SK-N-SH (cell line): ENCODE measurements around the gene COL4A2. TPM values are rescaled to one million over a fixed set of nuclear protein-coding genes. Genes with fewer than 3 reads are reported as not detected.

ENCODE experiments used
- CTCF ChIA-PET: fragments of 300-600, 350-600 bp; formaldehyde crosslinking; extraction: SDS; loops from one replicate; lab custom pipeline; 2021; lab: Yijun Ruan, JAX
- POLR2A ChIA-PET: fragments of 350-600 bp; sonication (Branson Sonifier 250); formaldehyde crosslinking; extraction: SDS; loops from one replicate; lab custom pipeline; 2020; ENCODE audit warnings: antibody characterized with exemption, inconsistent platforms; lab: Yijun Ruan, JAX
- DNase-seq: peaks from one replicate; pipeline ENCODE4 v3.0.0; 2012
- H2AFZ ChIP-seq: fragments of 200-600 bp; sonication (generic); 2 replicates; pipeline ENCODE4 v1.8.1; 2016; ENCODE audit warnings: antibody characterized with exemption, mild to moderate bottlenecking, low read depth
- H3F3A ChIP-seq: fragments of 200-600 bp; sonication (generic); replicated peaks from 2 replicates; pipeline ENCODE3; 2016; ENCODE audit warnings: antibody characterized with exemption, mild to moderate bottlenecking; ENCODE audit not compliant: insufficient read depth
- H3K27ac ChIP-seq, 2 experiments: fragments of 200-500 bp in 1 of 2; fragments of 200-600 bp in 1 of 2; sonication (Bioruptor generic) in 1 of 2; sonication (generic), shearing (Covaris generic) in 1 of 2; 2 replicates each; pipeline versions ENCODE4 v1.5.1 to v1.6.1; 2014 to 2016; ENCODE audit warnings: low read depth in 2 of 2, inconsistent platforms in 1 of 2, low read length in 1 of 2, mild to moderate bottlenecking in 1 of 2, mixed read lengths in 1 of 2
- H3K27me3 ChIP-seq: fragments of 200-600 bp; sonication (generic), shearing (Covaris generic); 2 replicates; pipeline ENCODE4 v1.6.1; 2016; ENCODE audit warnings: mixed run types; ENCODE audit not compliant: insufficient read depth
- H3K36me3 ChIP-seq, 2 experiments: fragments of 200-500 bp in 1 of 2; fragments of 200-600 bp in 1 of 2; sonication (Bioruptor generic) in 1 of 2; sonication (generic) in 1 of 2; replicated peaks in 1 of 2; 2 replicates each; pipeline versions ENCODE3 to v1.5.1; 2014 to 2016; ENCODE audit warnings: low read length in 1 of 2, mild to moderate bottlenecking in 1 of 2; ENCODE audit not compliant: insufficient read depth in 2 of 2, control insufficient read depth in 1 of 2
- H3K4me1 ChIP-seq, 2 experiments: fragments of 200-500 bp in 1 of 2; fragments of 200-600 bp in 1 of 2; sonication (Bioruptor generic) in 1 of 2; sonication (generic), shearing (Covaris generic) in 1 of 2; 2 replicates each; pipeline versions ENCODE4 v1.5.1 to v1.6.1; 2014 to 2016; ENCODE audit warnings: low read depth in 1 of 2, low read length in 1 of 2, mixed run types in 1 of 2; ENCODE audit not compliant: insufficient read depth in 2 of 2, control insufficient read depth in 1 of 2
- H3K4me2 ChIP-seq: fragments of 200-600 bp; sonication (generic), shearing (Covaris generic); 2 replicates; pipeline ENCODE4 v1.6.1; 2017; ENCODE audit warnings: mixed run types
- H3K4me3 ChIP-seq, 2 experiments: fragments of 200-500 bp in 1 of 2; fragments of 200-600 bp in 1 of 2; sonication (Bioruptor generic) in 1 of 2; sonication (generic), shearing (Covaris generic) in 1 of 2; 2 replicates each; pipeline versions ENCODE4 v1.5.1 to v1.8.1; 2014 to 2016; ENCODE audit warnings: low read depth in 2 of 2, inconsistent platforms in 1 of 2, low read length in 1 of 2, mild to moderate bottlenecking in 1 of 2, mixed read lengths in 1 of 2, moderate library complexity in 1 of 2
- H3K79me2 ChIP-seq: fragments of 200-600 bp; sonication (generic); 2 replicates; pipeline ENCODE4 v1.8.1; 2017; ENCODE audit warnings: mild to moderate bottlenecking; ENCODE audit not compliant: insufficient read depth
- H3K9ac ChIP-seq: fragments of 200-600 bp; sonication (generic); 2 replicates; pipeline ENCODE4 v1.6.1; 2017; ENCODE audit warnings: mixed run types
- H3K9me2 ChIP-seq: fragments of 200-600 bp; sonication (generic); 2 replicates; pipeline ENCODE4 v1.6.1; 2017; ENCODE audit warnings: mixed run types
- H3K9me3 ChIP-seq: fragments of 200-600 bp; sonication (generic); 2 replicates; pipeline ENCODE4 v1.6.1; 2017; ENCODE audit warnings: mixed run types, mild to moderate bottlenecking, moderate library complexity
- H4K20me1 ChIP-seq: fragments of 200-600 bp; sonication (generic); 2 replicates; pipeline ENCODE4 v1.6.1; 2017; ENCODE audit warnings: mild to moderate bottlenecking, mixed run types; ENCODE audit not compliant: insufficient read depth
- EP300 ChIP-seq, 2 experiments: IDR thresholded peaks; 2 replicates each; pipeline versions ENCODE4 v1.4.0 to v1.6.1; 2012; ENCODE audit warnings: borderline replicate concordance in 1 of 2, low read depth in 1 of 2, low read length in 1 of 2
- EZH2phosphoT487 ChIP-seq: fragments of 200-600 bp; sonication (generic); IDR thresholded peaks from 2 replicates; pipeline ENCODE4 v1.6.1; 2017; ENCODE audit warnings: low read depth, mixed run types, mild to moderate bottlenecking, antibody characterized with exemption, moderate library complexity, borderline replicate concordance
- MEF2A ChIP-seq: IDR thresholded peaks from 2 replicates; pipeline ENCODE4 v1.4.0; 2012; ENCODE audit warnings: low read depth, borderline replicate concordance
- NFIC ChIP-seq: IDR thresholded peaks from 2 replicates; pipeline ENCODE4 v1.4.0; 2012; ENCODE audit warnings: borderline replicate concordance
- REST ChIP-seq: IDR thresholded peaks from 2 replicates; pipeline ENCODE4 v1.6.1; 2012; ENCODE audit warnings: mild to moderate bottlenecking, low read depth, low read length, moderate library complexity
- RFX5 ChIP-seq: IDR thresholded peaks from 2 replicates; pipeline ENCODE4 v1.6.1; 2012; ENCODE audit warnings: mild to moderate bottlenecking, improper control_type of control experiment, low read length
- RXRA ChIP-seq: IDR thresholded peaks from 2 replicates; pipeline ENCODE4 v1.4.0; 2012; ENCODE audit warnings: low read depth, mild to moderate bottlenecking, borderline replicate concordance
- YY1 ChIP-seq: IDR thresholded peaks from 2 replicates; pipeline ENCODE4 v1.4.0; 2012; ENCODE audit warnings: low read depth, mild to moderate bottlenecking
- WGBS: methylation state at CpG from one replicate; pipeline ENCODE4 v1.1.6; 2017; ENCODE audit warnings: low lambda C conversion rate; 5-methylcytosine and 5-hydroxymethylcytosine counted together
- polyA plus RNA-seq, 3 experiments: library from polyadenylated mRNA; depleted of rRNA; stranded (reverse); fragments of >200 nt; gene quantifications; 2 replicates each; pipeline ENCODE4 v1.2.3, GENCODE V29; 2012
- TF ChIP-seq, protein P1 (sequence below): fragments of 150-350 bp; IDR thresholded peaks from 2 replicates; pipeline ENCODE4 v1.6.1; 2016; ENCODE audit warnings: mild to moderate bottlenecking, low read depth, low read length
- TF ChIP-seq, protein P2 (sequence below): IDR thresholded peaks from 2 replicates; pipeline ENCODE4 v1.4.0; 2012; ENCODE audit warnings: low read depth, borderline replicate concordance

The COL4A2 gene
- polyA plus RNA-seq, 1 of the 3 experiments (the other 2 are of a cell fraction): 137 TPM

- no peak for TF ChIP-seq EP300 (IDR thresholded peaks at IDR 0.05; ENCODE audit: borderline replicate concordance in 1 of 2, low read depth in 1 of 2, low read length in 1 of 2)
- no peak for TF ChIP-seq YY1
- TF ChIP-seq MEF2A: no peak
- TF ChIP-seq, protein P1, sequence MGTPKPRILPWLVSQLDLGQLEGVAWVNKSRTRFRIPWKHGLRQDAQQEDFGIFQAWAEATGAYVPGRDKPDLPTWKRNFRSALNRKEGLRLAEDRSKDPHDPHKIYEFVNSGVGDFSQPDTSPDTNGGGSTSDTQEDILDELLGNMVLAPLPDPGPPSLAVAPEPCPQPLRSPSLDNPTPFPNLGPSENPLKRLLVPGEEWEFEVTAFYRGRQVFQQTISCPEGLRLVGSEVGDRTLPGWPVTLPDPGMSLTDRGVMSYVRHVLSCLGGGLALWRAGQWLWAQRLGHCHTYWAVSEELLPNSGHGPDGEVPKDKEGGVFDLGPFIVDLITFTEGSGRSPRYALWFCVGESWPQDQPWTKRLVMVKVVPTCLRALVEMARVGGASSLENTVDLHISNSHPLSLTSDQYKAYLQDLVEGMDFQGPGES: no peak
- TF ChIP-seq NFIC: no peak
- no peak for TF ChIP-seq EZH2phosphoT487
- TF ChIP-seq REST: no peak
- no peak for TF ChIP-seq RFX5
- TF ChIP-seq, protein P2, sequence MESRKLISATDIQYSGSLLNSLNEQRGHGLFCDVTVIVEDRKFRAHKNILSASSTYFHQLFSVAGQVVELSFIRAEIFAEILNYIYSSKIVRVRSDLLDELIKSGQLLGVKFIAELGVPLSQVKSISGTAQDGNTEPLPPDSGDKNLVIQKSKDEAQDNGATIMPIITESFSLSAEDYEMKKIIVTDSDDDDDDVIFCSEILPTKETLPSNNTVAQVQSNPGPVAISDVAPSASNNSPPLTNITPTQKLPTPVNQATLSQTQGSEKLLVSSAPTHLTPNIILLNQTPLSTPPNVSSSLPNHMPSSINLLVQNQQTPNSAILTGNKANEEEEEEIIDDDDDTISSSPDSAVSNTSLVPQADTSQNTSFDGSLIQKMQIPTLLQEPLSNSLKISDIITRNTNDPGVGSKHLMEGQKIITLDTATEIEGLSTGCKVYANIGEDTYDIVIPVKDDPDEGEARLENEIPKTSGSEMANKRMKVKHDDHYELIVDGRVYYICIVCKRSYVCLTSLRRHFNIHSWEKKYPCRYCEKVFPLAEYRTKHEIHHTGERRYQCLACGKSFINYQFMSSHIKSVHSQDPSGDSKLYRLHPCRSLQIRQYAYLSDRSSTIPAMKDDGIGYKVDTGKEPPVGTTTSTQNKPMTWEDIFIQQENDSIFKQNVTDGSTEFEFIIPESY: no peak
- TF ChIP-seq RXRA: no peak
- ChIA-PET CTCF (interaction anchor here (0.7 to 1.3 kb wide), 4 partner anchors 15 to 113 kb away, joined by 3 to 4 read pairs (median 4); no protein-coding TSS in a partner anchor), POLR2A (no interaction called here)
- Histone ChIP-seq H3K4me2 (no peak overlapping the region), H3K79me2 (peaks cover 36% of the 10 kb centered on the region; the same call in 1 of the 2 replicates), H2AFZ (no peak overlapping the region), H3K36me3 (peaks cover 6 to 21% of the 10 kb centered on the region in 2 experiments), H3K4me1 (peaks cover 0 to 17% of the 10 kb centered on the region in 2 experiments; a peak in 2 of 4 replicates), H3F3A (no peaks in the 10 kb centered on the region), H3K9ac (no peak overlapping the region), H3K9me2 (no peaks in the 10 kb centered on the region), H4K20me1 (no peaks in the 10 kb centered on the region), H3K27ac (no peak overlapping the region; a peak in 1 of 4 replicates), H3K4me3 (no peak overlapping the region), H3K9me3 (no peaks in the 10 kb centered on the region), H3K27me3 (no peaks in the 10 kb centered on the region)
- whole genome bisulfite sequencing: 73% methylated on average over 5 of the region's 11 CpGs
- DNase-seq: no peak
Measured at GRCh38 chr13:110360598-110360997, 53.5 kb downstream of the COL4A2 start.
